GM19099 (cell line): ENCODE measurements around the gene TMEM158.

Experiments used
- POLR2A ChIP-seq: IDR thresholded peaks from 3 replicates; pipeline ENCODE4 v1.6.1; 2011; ENCODE audit warnings: low read depth; ENCODE audit not compliant: insufficient read length; ENCODE audit errors: extremely low read depth

The TMEM158 gene

GRCh38 chr3:45244356-45244755 lies 18.3 kb upstream of the TMEM158 start:
- TF ChIP-seq POLR2A: no peak

- TF ChIP-seq POLR2A: no peak
Observed at GRCh38 chr3:45241206-45241605, 15.1 kb upstream of the TMEM158 start.

- TF ChIP-seq POLR2A: no peak
Observed at GRCh38 chr3:45240292-45240691, 14.2 kb upstream of the TMEM158 start.

GRCh38 chr3:45239254-45239653 lies 13.2 kb upstream of the TMEM158 start:
- TF ChIP-seq POLR2A: no peak

GRCh38 chr3:45236964-45237363 lies 10.9 kb upstream of the TMEM158 start:
- TF ChIP-seq POLR2A: no peak

GRCh38 chr3:45235409-45235808 lies 9.3 kb upstream of the TMEM158 start:
- TF ChIP-seq POLR2A: no peak

GRCh38 chr3:45234250-45234649 lies 8.2 kb upstream of the TMEM158 start:
- TF ChIP-seq POLR2A: no peak

- no peak for TF ChIP-seq POLR2A
Observed at GRCh38 chr3:45232521-45232920, 6.4 kb upstream of the TMEM158 start.

- TF ChIP-seq POLR2A: no peak
Observed at GRCh38 chr3:45227946-45228345, 1.9 kb upstream of the TMEM158 start.

- no peak for TF ChIP-seq POLR2A
Observed at GRCh38 chr3:45227071-45227820, 1.2 kb upstream of the TMEM158 start.

- TF ChIP-seq POLR2A: no peak
Observed at GRCh38 chr3:45225465-45226205, 452 bp downstream of the TMEM158 start.

GRCh38 chr3:45224824-45225464 lies 1.1 kb downstream of the TMEM158 start:
- TF ChIP-seq POLR2A: no peak

- no peak for TF ChIP-seq POLR2A
Observed at GRCh38 chr3:45223889-45224727, 2.0 kb downstream of the TMEM158 start.

- TF ChIP-seq POLR2A: no peak
Observed at GRCh38 chr3:45219694-45220093, 6.4 kb downstream of the TMEM158 start.
